IMR-90 (cell line): Measurements from ENCODE around the gene ACACA. TPM values are rescaled to one million over a fixed set of nuclear protein-coding genes. Genes with fewer than 3 reads are reported as not detected.

Experiments used
- ATAC-seq: fragments of 200-7000 bp; cut with Tn5 transposase; 2 replicates; pipeline ENCODE4 v1.9.1; 2020; ENCODE audit warnings: low read depth, mild to moderate bottlenecking, moderate library complexity
- BruUV-seq: library from RNA; stranded (reverse); fragments of 400-500 nt; replicated peaks from 2 replicates; lab custom pipeline; 2021; lab: Mats Ljungman, UMichigan
- CTCF ChIA-PET: fragments of 300-600 bp; formaldehyde crosslinking; extraction: SDS; loops from one replicate; lab custom pipeline; 2021; ENCODE audit warnings: antibody characterized with exemption; lab: Yijun Ruan, JAX
- POLR2A ChIA-PET: fragments of 300-600 bp; sonication (Branson Sonifier 250); formaldehyde crosslinking; loops from one replicate; lab custom pipeline; 2022; ENCODE audit warnings: antibody characterized with exemption; ENCODE audit not compliant: unreplicated experiment; lab: Charles Lee
- DNase-seq: peaks from one replicate; pipeline ENCODE4 v3.0.0; 2013
- H2AFZ ChIP-seq: replicated peaks from 2 replicates; pipeline ENCODE3; 2013; ENCODE audit warnings: low read length, mild to moderate bottlenecking; ENCODE audit not compliant: poor library complexity
- H2AK5ac ChIP-seq: 2 replicates; pipeline ENCODE4 v1.6.1; 2013; ENCODE audit warnings: low read depth, low read length, inconsistent platforms
- H2AK9ac ChIP-seq: replicated peaks from 2 replicates; pipeline ENCODE3; 2013; ENCODE audit warnings: mild to moderate bottlenecking, low read depth, low read length, moderate library complexity; ENCODE audit not compliant: poor library complexity
- H2BK120ac ChIP-seq: 2 replicates; pipeline ENCODE4 v1.6.1; 2013; ENCODE audit warnings: low read depth, low read length, inconsistent platforms
- H2BK15ac ChIP-seq: 3 replicates; pipeline ENCODE4 v1.6.1; 2013; ENCODE audit warnings: low read depth, low read length, inconsistent platforms
- H2BK20ac ChIP-seq: 2 replicates; pipeline ENCODE4 v1.6.1; 2013; ENCODE audit warnings: low read depth, mild to moderate bottlenecking, inconsistent platforms, low read length, moderate library complexity
- H2BK5ac ChIP-seq: 2 replicates; pipeline ENCODE4 v1.6.1; 2013; ENCODE audit warnings: mild to moderate bottlenecking, low read depth, low read length, inconsistent platforms; ENCODE audit not compliant: poor library complexity, severe bottlenecking
- H3K14ac ChIP-seq: replicated peaks from 2 replicates; pipeline ENCODE4 v1.6.1; 2013; ENCODE audit warnings: low read depth, low read length, inconsistent platforms
- H3K18ac ChIP-seq: 2 replicates; pipeline ENCODE4 v1.6.1; 2013; ENCODE audit warnings: low read depth, low read length, control low read depth
- H3K23ac ChIP-seq: 2 replicates; pipeline ENCODE4 v1.6.1; 2013; ENCODE audit warnings: low read depth, low read length, inconsistent platforms
- H3K27ac ChIP-seq: 2 replicates; pipeline ENCODE4 v1.5.1; 2013; ENCODE audit warnings: mild to moderate bottlenecking, control low read depth, low read length; ENCODE audit not compliant: insufficient read depth
- H3K27me3 ChIP-seq: 2 replicates; pipeline ENCODE4 v1.6.1; 2013; ENCODE audit warnings: low read length; ENCODE audit not compliant: control insufficient read depth, insufficient read depth
- H3K36me3 ChIP-seq: 2 replicates; pipeline ENCODE4 v1.6.1; 2013; ENCODE audit warnings: low read length, mixed read lengths; ENCODE audit not compliant: control insufficient read depth, insufficient read depth
- H3K4ac ChIP-seq: 2 replicates; pipeline ENCODE4 v1.6.1; 2013; ENCODE audit warnings: low read depth, low read length, inconsistent platforms
- H3K4me1 ChIP-seq: 2 replicates; pipeline ENCODE4 v1.6.1; 2013; ENCODE audit warnings: low read length, mixed read lengths; ENCODE audit not compliant: control insufficient read depth, insufficient read depth
- H3K4me2 ChIP-seq: 2 replicates; pipeline ENCODE4 v1.6.1; 2013; ENCODE audit warnings: low read depth, mild to moderate bottlenecking, control low read depth, low read length, moderate library complexity
- H3K4me3 ChIP-seq: 2 replicates; pipeline ENCODE4 v1.5.1; 2013; ENCODE audit warnings: low read depth, mild to moderate bottlenecking, control low read depth, low read length, moderate library complexity; ENCODE audit not compliant: insufficient read depth
- H3K56ac ChIP-seq: 2 replicates; pipeline ENCODE4 v1.6.1; 2013; ENCODE audit warnings: low read length, inconsistent platforms; ENCODE audit not compliant: insufficient read depth; ENCODE audit errors: extremely low read depth
- H3K79me1 ChIP-seq, 2 experiments: 2 replicates each; pipeline ENCODE4 v1.6.1; 2013; ENCODE audit warnings: low read length in 2 of 2, inconsistent platforms in 1 of 2, low read depth in 1 of 2
- H3K9ac ChIP-seq: 2 replicates; pipeline ENCODE4 v1.6.1; 2013; ENCODE audit warnings: low read depth, low read length, control low read depth
- H3K9me1 ChIP-seq: 2 replicates; pipeline ENCODE4 v1.6.1; 2013; ENCODE audit warnings: low read length, inconsistent platforms; ENCODE audit not compliant: insufficient read depth
- H3K9me3 ChIP-seq: 2 replicates; pipeline ENCODE4 v1.6.1; 2013; ENCODE audit warnings: low read length; ENCODE audit not compliant: control insufficient read depth, insufficient read depth
- H4K20me1 ChIP-seq: 2 replicates; pipeline ENCODE4 v1.6.1; 2013; ENCODE audit warnings: low read length, inconsistent platforms; ENCODE audit not compliant: insufficient read depth
- H4K5ac ChIP-seq: 2 replicates; pipeline ENCODE4 v1.6.1; 2013; ENCODE audit warnings: mild to moderate bottlenecking, low read depth, low read length, control low read depth
- H4K8ac ChIP-seq, 2 experiments: 2 replicates each; pipeline ENCODE4 v1.6.1; 2013; ENCODE audit warnings: low read depth in 2 of 2, low read length in 2 of 2, control low read depth in 1 of 2, inconsistent platforms in 1 of 2
- H4K91ac ChIP-seq: 2 replicates; pipeline ENCODE4 v1.6.1; 2013; ENCODE audit warnings: low read depth, low read length, inconsistent platforms; ENCODE audit not compliant: insufficient read depth
- ELK1 ChIP-seq: fragments of 150-350 bp; IDR thresholded peaks from 2 replicates; pipeline ENCODE4 v1.6.1; 2016; ENCODE audit warnings: low read depth, mild to moderate bottlenecking, low read length, moderate library complexity, borderline replicate concordance
- WGBS, 2 experiments: methylation state at CpG; one replicate each; pipeline versions ENCODE4 v1.1.5 to v1.1.7; 2013; ENCODE audit warnings: missing lambda C conversion rate in 2 of 2; ENCODE audit not compliant: insufficient read length in 1 of 2; ENCODE audit errors: extremely low coverage in 2 of 2; 5-methylcytosine and 5-hydroxymethylcytosine counted together
- dilution Hi-C: fragments of 300-500 bp; cut with HindIII; formaldehyde crosslinking; loops from one replicate; pipeline ENCODE4 v1.14.3; 2018; ENCODE audit warnings: low sequenced_read_pairs; ENCODE audit not compliant: unreplicated experiment
- in situ Hi-C: fragments of 300-500 bp; cut with MboI; formaldehyde crosslinking; loops from 3 replicates; pipeline ENCODE4 v1.14.3; 2019; ENCODE audit warnings: low sequenced_read_pairs, inconsistent platforms, mixed read lengths
- intact Hi-C: fragments of 100-400 bp; cut with micrococcal nuclease; formaldehyde crosslinking; loops from 2 replicates; pipeline ENCODE4 v1.10.0; 2022
- polyA plus RNA-seq, 3 experiments: library from polyadenylated mRNA; depleted of rRNA; stranded (reverse); fragments of >200 nt; gene quantifications; 2 replicates each; pipeline ENCODE4 v1.2.3, GENCODE V29; 2012; ENCODE audit warnings: low replicate concordance in 1 of 3
- total RNA-seq: library from RNA; depleted of rRNA; stranded (reverse); fragments of >200 nt; gene quantifications from 2 replicates; pipeline ENCODE4 v1.2.3, GENCODE V29; 2012

Gene ACACA
- total and polyA plus RNA-seq, 2 of the 4 experiments (the other 2 are of a cell fraction): 21.3 to 39.1 TPM

GRCh38 chr17:37338847-37339246 is 67.8 kb downstream of the ACACA start:
- H3K4ac ChIP-seq: no peak overlapping the region
- H3K23ac ChIP-seq: no peak overlapping the region
- BruUV-seq: no TSS peak
- H3K27me3 ChIP-seq: no peaks in the 10 kb centered on the region
- H4K91ac ChIP-seq: no peak overlapping the region
- H3K9me3 ChIP-seq: no peaks in the 10 kb centered on the region
- H3K4me1 ChIP-seq: no peaks in the 10 kb centered on the region
- H3K4me2 ChIP-seq: no peak overlapping the region
- no peak overlapping the region for H4K5ac ChIP-seq
- H2AFZ ChIP-seq: no peak overlapping the region
- no peak overlapping the region for H2BK20ac ChIP-seq
- no peak overlapping the region for H3K14ac ChIP-seq
- peaks cover 0 to 33% of the 10 kb centered on the region in 2 experiments; a peak in 2 of 4 replicates for H3K79me1 ChIP-seq
- H3K4me3 ChIP-seq: no peak overlapping the region
- H3K9ac ChIP-seq: no peak overlapping the region
- H4K20me1 ChIP-seq: no peaks in the 10 kb centered on the region
- no peaks in the 10 kb centered on the region for H3K9me1 ChIP-seq
- H3K18ac ChIP-seq: no peak overlapping the region
- no peak for TF ChIP-seq ELK1
- WGBS, 2 experiments: no CpG with 5 or more reads among the region's 3 CpGs
- no peak overlapping the region for H2BK120ac ChIP-seq
- ChIA-PET POLR2A (no interaction called here), CTCF (no interaction called here)
- in situ Hi-C loops: no loop called here
- H2AK9ac ChIP-seq: no peak overlapping the region
- H4K8ac ChIP-seq: no peak overlapping the region
- no peak overlapping the region for H3K56ac ChIP-seq
- dilution Hi-C loops: no loop called here
- intact Hi-C loops: no loop called here
- ATAC-seq (no peak), DNase-seq (no peak)
- no peak overlapping the region for H2BK15ac ChIP-seq
- H3K27ac ChIP-seq: no peak overlapping the region
- H2AK5ac ChIP-seq: no peak overlapping the region
- peaks cover 4% of the 10 kb centered on the region for H3K36me3 ChIP-seq
- no peak overlapping the region for H2BK5ac ChIP-seq
